HG03095 (cell line): Measurements from ENCODE around the gene ACVR2B.

Experiments used
- ATAC-seq: cut with Tn5 transposase; IDR thresholded peaks from one replicate; pipeline ENCODE4 v1.9.1; 2021; ENCODE audit warnings: moderate library complexity; ENCODE audit not compliant: unreplicated experiment

ACVR2B gene

DNA sequence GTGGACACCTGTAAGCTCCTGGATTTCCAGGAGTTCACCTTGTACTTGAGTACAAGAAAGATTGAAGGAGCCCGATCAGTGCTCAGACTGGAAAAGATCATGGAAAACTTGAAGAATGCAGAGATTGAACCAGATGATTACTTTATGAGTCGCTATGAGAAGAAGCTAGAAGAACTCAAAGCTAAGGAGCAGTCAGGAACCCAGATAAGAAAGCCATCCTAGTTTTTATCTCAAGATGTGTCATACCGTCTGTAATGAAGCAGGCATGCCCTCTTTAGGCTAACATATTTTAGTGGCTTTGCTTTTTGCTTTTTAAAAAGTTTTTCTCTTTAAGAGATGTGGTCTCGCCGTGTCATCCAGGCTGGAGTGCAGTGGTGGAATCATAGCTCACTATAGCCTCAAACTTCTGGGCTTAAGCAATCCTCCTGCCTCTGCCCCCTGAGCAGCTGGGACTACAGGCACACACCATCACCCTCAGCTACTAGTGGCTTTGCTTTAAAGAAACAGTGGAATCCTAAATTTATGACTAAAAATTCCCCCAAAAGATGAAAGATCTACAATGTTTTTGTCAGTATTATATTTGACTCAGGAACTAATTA is 70.5 kb downstream of the ACVR2B start:
- no peak for ATAC-seq

DNA sequence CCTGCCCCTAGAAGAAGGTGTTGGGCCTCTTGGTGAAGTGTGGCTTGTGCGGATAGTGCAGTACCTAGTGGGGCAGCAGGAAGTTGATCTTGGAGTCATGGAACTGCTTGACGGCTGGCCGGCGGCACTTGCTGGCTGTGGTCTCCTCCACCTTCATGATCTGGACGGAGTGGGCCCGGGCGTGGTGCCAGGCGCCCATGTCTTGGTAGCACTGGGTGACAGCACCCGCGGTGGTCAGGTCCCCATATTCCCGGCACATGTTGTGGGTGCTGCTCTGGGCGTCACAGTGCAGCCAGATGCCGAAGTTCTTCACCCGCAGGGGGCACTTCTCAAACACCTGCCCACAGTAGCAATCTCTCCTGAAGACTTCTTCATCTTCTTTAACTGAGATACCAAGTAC is 73.1 kb downstream of the ACVR2B start:
- no peak for ATAC-seq

DNA sequence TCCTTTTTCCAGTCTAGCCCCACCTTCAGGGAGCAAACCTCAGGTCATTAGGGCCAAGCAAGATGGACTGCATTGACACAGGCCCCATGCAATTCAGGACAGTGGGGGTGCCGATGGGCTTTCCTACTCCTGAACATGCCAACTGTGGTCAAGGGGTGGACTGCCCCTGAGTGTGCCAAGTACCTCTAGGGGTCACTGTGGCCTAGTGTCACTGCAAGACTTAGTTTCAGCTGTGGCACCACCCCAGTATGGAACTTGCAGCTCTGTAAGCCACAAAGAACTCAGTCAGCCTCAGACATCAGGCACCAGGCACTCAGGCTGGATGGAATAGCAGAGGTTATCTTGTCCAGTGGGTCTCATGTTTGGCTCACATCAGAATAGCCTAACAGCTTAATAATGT is 74.8 kb downstream of the ACVR2B start:
- ATAC-seq, result no peak

DNA sequence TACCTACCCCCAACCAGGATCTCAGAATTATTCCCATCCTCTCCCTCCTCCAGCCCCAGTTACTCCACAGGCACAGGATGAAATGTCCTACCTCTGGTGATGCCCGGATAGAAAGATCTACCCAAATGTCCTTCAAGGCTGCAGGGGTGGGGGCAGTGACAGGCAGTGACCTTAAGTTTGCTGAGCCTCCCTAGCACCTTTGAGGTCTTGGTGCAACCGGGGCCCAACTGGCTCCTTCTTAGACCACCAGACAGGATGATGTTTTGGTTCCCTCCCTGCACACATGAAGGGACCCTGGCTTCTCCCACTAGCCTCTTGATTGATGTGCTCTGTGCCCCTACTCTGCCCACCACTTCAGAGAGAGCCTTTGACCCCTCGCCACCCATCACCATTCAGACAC is 78.8 kb downstream of the ACVR2B start:
- ATAC-seq, result no peak

DNA sequence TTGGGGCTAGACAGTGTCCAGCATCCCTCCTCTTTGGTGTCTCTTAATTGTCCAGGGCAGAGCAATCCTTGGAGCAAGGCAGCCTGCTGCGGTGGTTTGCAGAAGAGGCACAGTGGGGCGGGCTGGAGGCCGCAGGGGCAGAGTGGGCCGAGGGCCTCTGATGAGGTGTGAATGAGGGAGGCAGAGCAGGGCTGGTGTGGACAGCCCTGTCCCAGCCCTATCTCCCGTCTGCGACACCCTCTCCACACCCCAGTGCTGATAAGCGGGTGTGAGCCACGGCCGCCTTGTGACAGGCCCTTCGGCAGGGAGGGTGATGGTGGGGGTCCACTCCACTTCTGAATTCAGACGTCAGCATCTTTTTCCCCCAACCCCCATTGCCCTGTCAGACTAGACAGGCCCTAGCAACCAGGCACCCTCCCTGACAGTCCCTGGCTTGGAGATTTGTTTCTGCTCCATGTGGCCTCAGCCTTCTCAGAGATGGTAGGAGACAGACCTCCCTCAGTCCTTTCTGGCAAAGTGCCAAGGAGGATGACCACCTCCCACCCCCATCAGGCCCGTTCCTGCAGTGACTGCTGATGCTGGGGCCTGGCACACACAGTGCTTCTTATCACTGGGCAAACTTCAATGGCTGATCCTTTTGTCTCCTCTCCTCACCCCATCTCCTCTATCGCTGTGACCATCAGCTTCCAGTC is 79.7 kb downstream of the ACVR2B start:
- no peak for ATAC-seq

DNA sequence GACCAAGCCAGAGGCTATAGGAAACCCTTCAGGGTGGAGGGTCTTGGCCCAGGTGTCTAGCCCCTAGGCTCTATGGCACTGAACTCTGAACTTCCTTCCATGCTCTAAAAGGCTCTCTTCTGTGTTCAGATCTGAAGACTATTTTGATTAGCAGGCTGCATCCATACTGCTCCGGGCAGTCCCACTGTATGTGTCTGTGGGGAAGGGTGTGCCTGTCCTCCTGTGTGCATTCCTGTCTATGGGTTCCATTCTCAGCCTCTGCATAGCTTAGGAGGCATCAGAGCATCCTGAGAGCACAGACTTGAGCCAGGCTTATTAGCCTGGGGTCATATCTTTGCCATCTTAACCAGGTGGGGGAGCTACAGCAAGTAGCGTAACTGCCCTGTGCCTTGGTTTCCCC is 80.5 kb downstream of the ACVR2B start:
- no peak for ATAC-seq

DNA sequence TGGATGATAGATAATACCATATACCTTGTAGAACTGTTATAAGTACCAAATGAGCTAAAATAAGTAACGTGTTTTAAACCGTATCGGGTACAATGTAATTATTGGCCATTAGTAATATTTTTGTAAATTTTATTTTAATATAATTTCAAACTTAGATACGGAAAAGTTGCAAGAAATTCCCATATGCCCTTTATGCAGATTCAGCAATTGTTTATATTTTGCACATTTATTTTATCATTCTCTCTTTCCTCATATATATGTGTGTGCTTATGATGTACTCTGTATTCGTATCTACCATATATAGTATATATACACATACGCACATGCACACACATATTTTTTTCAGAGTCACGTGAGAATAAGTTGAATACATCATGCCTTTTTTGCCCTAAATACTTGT is 80.9 kb downstream of the ACVR2B start:
- no peak for ATAC-seq

DNA sequence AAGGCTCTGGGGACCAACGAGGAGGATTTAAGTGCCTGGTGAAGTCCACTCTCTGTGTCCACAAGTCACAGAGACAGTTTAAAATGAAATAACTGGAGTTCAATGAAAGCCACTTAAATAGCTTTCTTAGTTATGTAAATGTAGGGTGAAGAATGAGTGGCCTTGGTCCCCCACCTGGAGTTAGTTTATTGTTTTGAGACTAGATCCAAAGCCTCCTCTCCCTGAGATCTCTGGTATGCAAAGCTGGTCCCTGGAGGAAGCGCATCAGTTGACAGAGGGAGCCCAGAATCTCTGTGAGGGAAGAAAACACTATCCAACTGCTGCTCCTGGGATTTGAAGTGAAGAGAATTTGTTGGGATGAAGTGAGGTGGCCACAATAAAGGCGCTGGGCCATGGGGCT is 83.0 kb downstream of the ACVR2B start:
- ATAC-seq, result no peak

DNA sequence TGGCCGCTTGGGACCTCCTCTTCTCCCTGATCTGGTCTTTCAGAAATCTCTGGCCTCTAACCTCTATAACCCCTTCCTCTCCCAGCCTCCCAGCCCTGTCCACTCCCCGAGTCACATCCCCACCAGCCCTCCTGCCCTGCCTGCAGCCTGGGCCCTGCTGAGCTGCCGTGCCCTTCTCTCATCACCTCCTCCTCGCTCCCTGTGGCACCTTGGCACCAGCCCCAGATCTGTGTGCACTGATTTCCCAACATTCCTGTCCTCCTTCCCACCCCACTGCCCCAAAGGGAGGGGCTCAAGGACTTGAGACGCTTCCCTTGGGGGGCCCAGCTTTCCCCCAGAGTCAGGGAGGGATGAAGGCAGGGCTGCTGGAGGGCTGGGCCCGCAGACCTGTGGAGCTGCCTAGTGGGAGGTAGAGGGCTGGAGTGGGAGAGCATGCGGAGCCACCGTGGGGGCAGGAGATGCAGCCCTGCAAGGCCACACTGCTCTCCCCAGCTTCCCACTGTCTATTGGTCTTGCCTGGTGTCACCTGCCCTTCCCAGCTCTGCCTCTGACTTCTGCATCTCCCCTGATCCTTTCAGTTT is 85.2 kb downstream of the ACVR2B start:
- no peak for ATAC-seq

DNA sequence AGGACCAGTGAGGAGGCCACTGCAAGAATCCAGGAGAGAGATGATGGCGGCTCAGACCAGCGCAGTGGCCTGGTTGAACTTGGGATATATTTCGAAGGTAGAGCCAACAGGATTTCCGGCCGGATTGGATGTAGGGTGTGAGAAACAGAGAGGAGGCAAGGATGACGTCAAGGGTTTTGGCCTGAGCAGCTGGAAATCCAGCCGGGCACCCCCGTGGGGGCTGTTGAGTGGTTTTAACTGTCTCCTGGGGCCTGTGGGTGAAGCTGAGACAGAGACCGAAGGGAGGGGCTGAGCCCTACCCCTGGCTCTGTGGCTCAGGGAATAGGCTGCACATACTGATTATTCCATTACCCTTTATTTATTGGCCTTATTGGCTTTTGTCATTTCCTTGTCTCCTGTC is 88.1 kb downstream of the ACVR2B start:
- ATAC-seq, result no peak
